ENCODE measurements around the gene HIVEP3. TPM values are rescaled to one million over a fixed set of nuclear protein-coding genes. Genes with fewer than 3 reads are reported as not detected.

HIVEP3 gene
- total RNA-seq, 1 donor from 2014 or later, result 8.9 TPM

DNA sequence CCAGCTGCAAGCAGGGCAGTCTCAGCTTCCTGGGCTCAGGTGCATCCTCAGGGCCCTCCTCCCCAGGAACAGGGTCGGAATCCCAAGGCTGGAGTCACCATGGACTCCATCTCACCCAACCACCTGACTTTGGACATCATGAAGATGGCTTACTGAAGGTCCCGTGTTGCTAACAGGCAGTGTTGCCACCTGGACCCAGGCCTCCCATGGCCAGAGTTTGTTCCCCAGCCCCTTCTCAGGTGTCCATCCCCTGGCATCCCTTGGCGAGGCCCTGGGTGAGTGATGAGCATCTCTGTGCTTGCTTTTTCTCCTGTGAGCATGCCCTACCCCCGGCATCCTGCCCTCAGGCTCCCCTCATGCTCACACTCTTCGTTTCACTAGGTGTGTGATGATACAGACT lies 332.5 kb downstream of the HIVEP3 start:
- peaks cover 34% of the 10 kb centered on the region for H3K27me3 Mint-ChIP-seq (ENCODE audit: low read depth, unreplicated experiment)
- H3K9me3 Mint-ChIP-seq (ENCODE audit: unreplicated experiment), result peaks cover 24% of the 10 kb centered on the region
- H3K36me3 Mint-ChIP-seq (ENCODE audit: low read depth, unreplicated experiment), result peaks cover 25% of the 10 kb centered on the region
- no peak overlapping the region for H3K27ac ChIP-seq (ENCODE audit: low read depth, low read length)
- H3K9me3 ChIP-seq (ENCODE audit: insufficient read depth, low read depth, low read length), result no peaks in the 10 kb centered on the region
- no peak overlapping the region for H3K4me3 ChIP-seq (ENCODE audit: insufficient read depth, low read depth, low read length)
- no peaks in the 10 kb centered on the region for H3K79me2 ChIP-seq (ENCODE audit: insufficient read depth, low read length)
- no peaks in the 10 kb centered on the region for H3K27me3 ChIP-seq (ENCODE audit: insufficient read depth, low read length)
- H3K9ac ChIP-seq (ENCODE audit: low read length), result no peak overlapping the region
- TF ChIP-seq, protein P1, sequence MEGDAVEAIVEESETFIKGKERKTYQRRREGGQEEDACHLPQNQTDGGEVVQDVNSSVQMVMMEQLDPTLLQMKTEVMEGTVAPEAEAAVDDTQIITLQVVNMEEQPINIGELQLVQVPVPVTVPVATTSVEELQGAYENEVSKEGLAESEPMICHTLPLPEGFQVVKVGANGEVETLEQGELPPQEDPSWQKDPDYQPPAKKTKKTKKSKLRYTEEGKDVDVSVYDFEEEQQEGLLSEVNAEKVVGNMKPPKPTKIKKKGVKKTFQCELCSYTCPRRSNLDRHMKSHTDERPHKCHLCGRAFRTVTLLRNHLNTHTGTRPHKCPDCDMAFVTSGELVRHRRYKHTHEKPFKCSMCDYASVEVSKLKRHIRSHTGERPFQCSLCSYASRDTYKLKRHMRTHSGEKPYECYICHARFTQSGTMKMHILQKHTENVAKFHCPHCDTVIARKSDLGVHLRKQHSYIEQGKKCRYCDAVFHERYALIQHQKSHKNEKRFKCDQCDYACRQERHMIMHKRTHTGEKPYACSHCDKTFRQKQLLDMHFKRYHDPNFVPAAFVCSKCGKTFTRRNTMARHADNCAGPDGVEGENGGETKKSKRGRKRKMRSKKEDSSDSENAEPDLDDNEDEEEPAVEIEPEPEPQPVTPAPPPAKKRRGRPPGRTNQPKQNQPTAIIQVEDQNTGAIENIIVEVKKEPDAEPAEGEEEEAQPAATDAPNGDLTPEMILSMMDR (IDR thresholded peaks at IDR 0.05; ENCODE audit: insufficient read depth, low read depth, low read length), result no peak
- no peak for TF ChIP-seq EZH2 (IDR thresholded peaks at IDR 0.05; ENCODE audit: insufficient read depth, low read length)
- peaks cover 2% of the 10 kb centered on the region for H3K36me3 ChIP-seq (ENCODE audit: insufficient read depth, low read length)
- no peak overlapping the region for H2AFZ ChIP-seq (ENCODE audit: low read depth, low read length)
- H3K27ac Mint-ChIP-seq (ENCODE audit: unreplicated experiment), result no peak overlapping the region
- FAIRE-seq (no peak), DNase-seq (ENCODE audit: low read depth) (no peak)
- no peak overlapping the region for H3K4me2 ChIP-seq (ENCODE audit: low read length)
- peaks cover 23% of the 10 kb centered on the region for H4K20me1 ChIP-seq (ENCODE audit: insufficient read depth, low read length)
- H3K4me3 Mint-ChIP-seq (ENCODE audit: unreplicated experiment), result no peak overlapping the region
- no peaks in the 10 kb centered on the region for H3K4me1 ChIP-seq (ENCODE audit: insufficient read depth, low read length)
- peaks cover 4% of the 10 kb centered on the region for H3K4me1 Mint-ChIP-seq (ENCODE audit: low read depth, unreplicated experiment)

DNA sequence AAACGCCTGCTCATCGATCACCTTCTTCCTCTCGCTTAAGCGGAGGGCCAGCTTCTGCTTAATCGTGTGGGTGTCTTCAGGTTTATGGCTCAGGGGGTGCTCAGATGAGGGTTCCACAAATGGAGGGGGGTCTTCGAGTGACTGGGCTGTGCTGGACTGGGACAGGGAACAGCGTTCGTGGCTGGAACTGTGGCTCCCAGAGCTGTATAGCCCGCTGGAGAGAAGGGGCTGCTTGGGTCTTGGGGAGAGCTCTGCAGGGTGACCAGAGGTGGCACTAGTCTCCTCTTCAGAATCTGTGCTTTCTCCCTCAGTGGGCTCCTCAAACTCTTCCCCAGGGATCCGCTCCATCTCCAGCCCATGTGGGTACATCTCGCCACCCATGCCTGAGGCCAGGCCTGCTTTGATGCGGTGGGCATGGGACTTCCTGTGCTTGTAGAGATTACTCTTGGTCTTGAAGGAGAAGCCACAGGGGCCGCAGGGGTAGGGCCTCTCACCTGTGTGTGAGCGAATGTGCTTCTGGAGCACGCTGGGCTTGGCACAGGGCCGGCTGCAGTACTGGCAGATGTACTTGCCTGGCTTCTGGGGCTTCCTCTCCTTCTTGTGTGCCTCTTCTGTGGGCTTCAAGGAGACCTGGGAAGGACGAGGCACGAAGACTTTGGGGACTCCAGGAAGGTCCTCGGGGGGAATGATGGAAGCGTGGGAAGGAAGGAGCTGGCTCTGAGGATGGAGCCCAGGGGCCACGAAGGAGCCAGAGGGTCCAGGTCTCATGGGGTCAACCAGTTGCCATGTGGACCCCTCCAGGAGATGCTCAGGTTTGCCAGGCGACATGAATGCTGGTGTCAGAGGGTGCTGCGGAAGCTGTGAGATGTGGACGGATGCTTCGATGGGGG lies 334.8 kb downstream of the HIVEP3 start:
- no peak for DNase-seq (ENCODE audit: low read depth)
- Histone ChIP-seq H3K9ac (ENCODE audit: low read length) (no peak overlapping the region), H3K4me3 (ENCODE audit: insufficient read depth, low read depth, low read length) (no peak overlapping the region), H3K36me3 (ENCODE audit: insufficient read depth, low read length) (peaks cover 2% of the 10 kb centered on the region), H3K4me1 (ENCODE audit: insufficient read depth, low read length) (no peaks in the 10 kb centered on the region), H4K20me1 (ENCODE audit: insufficient read depth, low read length) (peaks cover 18% of the 10 kb centered on the region), H3K27ac (ENCODE audit: low read depth, low read length) (no peak overlapping the region), H3K9me3 (ENCODE audit: insufficient read depth, low read depth, low read length) (no peaks in the 10 kb centered on the region), H3K79me2 (ENCODE audit: insufficient read depth, low read length) (no peaks in the 10 kb centered on the region), H3K4me2 (ENCODE audit: low read length) (no peak overlapping the region), H2AFZ (ENCODE audit: low read depth, low read length) (no peak overlapping the region), H3K27me3 (ENCODE audit: insufficient read depth, low read length) (no peaks in the 10 kb centered on the region)
- H3K27me3 Mint-ChIP-seq (ENCODE audit: low read depth, unreplicated experiment), result peaks cover 31% of the 10 kb centered on the region
- no peak overlapping the region for H3K4me3 Mint-ChIP-seq (ENCODE audit: unreplicated experiment)
- H3K36me3 Mint-ChIP-seq (ENCODE audit: low read depth, unreplicated experiment), result peaks cover 20% of the 10 kb centered on the region
- peaks cover 13% of the 10 kb centered on the region for H3K9me3 Mint-ChIP-seq (ENCODE audit: unreplicated experiment)
- H3K4me1 Mint-ChIP-seq (ENCODE audit: low read depth, unreplicated experiment), result no peaks in the 10 kb centered on the region
- no peak for TF ChIP-seq EZH2 (IDR thresholded peaks at IDR 0.05; ENCODE audit: insufficient read depth, low read length)
- TF ChIP-seq, protein P1 (IDR thresholded peaks at IDR 0.05; ENCODE audit: insufficient read depth, low read depth, low read length), result no peak
- no peak overlapping the region for H3K27ac Mint-ChIP-seq (ENCODE audit: unreplicated experiment)
- no peak for FAIRE-seq

Measured in astrocyte (in vitro differentiated cells and primary cell).